ENCODE results near the gene DET1. TPM values are rescaled to one million over a fixed set of nuclear protein-coding genes. Genes with fewer than 3 reads are reported as not detected.
"Not testable (repeated sequence)": the region's sequence is repeated elsewhere in the genome, so short reads cannot be mapped to it uniquely, and the experiment has no call there.

Gene DET1
- total RNA-seq, 1 experiment from 2014 or later = 7.7 TPM

DNA sequence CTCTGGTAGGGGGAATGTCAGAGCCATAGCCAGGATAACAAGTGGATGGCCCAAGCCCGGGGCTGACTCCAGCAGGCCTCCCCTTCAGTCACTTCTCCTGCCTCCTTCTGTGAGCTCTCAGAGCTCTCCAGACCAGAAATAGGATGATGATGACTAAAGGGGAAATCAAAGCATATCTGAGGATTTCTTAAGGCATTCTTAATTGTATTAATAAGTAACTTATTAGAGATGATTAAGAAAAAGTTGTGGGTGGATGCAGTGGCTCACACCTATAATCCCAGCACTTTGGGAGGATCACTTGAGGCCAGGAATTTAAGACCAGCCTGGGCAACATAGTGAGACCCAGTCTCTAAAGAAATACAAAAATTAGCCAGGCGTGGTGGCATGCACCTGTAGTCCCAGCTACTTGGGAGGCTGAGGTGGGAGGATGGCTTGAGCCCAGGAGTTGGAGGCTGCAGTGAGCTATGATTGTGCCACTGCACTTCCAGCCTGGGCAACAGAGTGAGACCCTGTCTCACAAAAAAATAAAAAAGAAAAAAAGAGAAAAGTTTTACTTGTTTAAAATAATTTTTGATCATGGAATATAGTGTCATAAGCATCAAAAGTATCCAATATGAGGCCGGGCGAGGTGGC, 72.7 kb downstream of the DET1 start:
- DNase-seq; H3K4me3 ChIP-seq (ENCODE audit: insufficient read depth, low read depth, low read length); H3K36me3 ChIP-seq (replicated peaks; ENCODE audit: control insufficient read depth, insufficient read depth, low read length); H3K27me3 ChIP-seq (ENCODE audit: control insufficient read depth, insufficient read depth, low read length): not testable (repeated sequence)

DNA sequence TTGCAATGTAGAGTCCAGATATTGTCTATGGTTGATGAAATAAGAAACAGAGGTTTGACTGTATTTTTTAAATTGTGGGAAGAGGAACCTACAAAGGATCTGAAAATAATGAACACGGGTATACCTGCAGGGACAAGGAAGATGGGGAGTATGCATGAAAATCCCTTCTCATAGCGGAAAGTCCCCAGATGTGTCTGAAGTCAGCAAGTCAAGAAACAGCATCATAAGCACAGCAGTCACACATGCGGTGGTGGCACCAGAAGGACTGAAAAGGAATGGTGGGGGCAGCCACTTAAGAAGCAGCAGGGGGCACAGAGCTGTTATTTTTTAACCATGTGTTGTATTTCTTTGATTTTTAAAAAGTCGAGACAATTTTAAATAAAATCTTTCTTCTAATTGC, 74.3 kb downstream of the DET1 start:
- no peak for DNase-seq
- H3K27me3 ChIP-seq (ENCODE audit: control insufficient read depth, insufficient read depth, low read length) = no peaks in the 10 kb centered on the region

DNA sequence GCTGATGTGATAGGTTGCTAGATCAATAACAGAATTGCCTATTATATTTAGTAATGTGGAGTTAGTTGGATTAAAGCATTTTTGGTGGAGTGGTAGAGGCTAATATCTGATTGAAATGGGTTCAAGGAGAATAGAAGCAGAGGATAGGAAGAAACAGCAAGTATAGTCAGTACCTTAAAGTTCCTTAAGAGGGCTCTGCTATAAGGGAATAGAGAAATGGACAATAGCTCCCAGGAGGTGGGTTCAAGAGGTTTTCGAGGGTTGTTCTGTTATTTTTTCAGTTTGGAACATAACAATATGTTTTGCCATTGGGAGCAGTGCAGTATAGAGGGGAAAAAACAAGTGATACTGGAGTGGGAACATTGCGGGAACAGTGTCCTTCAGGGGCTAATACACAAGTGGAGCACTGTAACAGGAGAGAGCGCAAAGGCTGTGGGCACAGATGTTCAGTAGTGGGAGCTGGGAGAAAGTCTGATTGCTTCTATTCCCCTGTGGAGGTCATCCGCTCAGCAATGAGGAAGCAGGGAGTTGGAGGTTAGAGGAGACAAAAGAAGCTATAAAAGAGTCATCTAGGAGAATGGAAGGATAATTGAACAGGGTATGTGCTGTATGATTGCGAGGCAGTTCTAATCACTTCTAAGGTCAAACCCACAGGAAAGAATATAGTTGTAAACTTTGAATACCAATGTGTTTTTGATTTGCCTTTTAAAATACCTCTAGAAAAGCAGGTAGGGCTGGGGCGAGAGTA, 75.7 kb downstream of the DET1 start:
- DNase-seq = no peak
- Histone ChIP-seq H3K4me3 (ENCODE audit: insufficient read depth, low read depth, low read length) (no peak overlapping the region), H3K27me3 (ENCODE audit: control insufficient read depth, insufficient read depth, low read length) (no peaks in the 10 kb centered on the region), H3K36me3 (replicated peaks; ENCODE audit: control insufficient read depth, insufficient read depth, low read length) (peaks cover 5% of the 10 kb centered on the region)

More for the DNA sequence above, 74.3 kb downstream of the DET1 start:
- H3K4me3 ChIP-seq (ENCODE audit: insufficient read depth, low read depth, low read length) = no peak overlapping the region
- H3K36me3 ChIP-seq (replicated peaks; ENCODE audit: control insufficient read depth, insufficient read depth, low read length) = peaks cover 5% of the 10 kb centered on the region

DNA sequence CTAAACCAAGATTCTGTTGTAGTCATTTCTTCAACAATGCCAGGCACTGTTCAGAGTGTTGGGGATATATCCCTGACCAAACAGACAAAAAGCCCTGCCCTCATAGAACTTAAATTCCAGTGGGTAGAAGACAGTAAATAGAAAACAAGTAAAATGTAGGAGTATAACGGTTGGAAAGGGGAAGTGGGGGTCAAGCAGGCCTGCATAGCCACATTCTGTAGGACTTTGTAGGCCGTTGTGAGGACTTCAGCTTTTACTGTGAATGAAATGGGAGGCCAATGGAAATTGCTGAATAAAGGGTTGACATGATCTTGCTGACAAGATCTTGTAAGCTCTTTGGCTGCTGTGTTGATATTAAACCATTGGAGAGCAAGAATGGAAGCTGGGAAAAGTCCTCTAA, 77.2 kb downstream of the DET1 start:
- no peak overlapping the region for H3K4me3 ChIP-seq (ENCODE audit: insufficient read depth, low read depth, low read length)
- peaks cover 3% of the 10 kb centered on the region; the same call in 1 of the 2 replicates for H3K36me3 ChIP-seq (replicated peaks; ENCODE audit: control insufficient read depth, insufficient read depth, low read length)
- H3K27me3 ChIP-seq (ENCODE audit: control insufficient read depth, insufficient read depth, low read length) = no peaks in the 10 kb centered on the region
- DNase-seq = no peak

DNA sequence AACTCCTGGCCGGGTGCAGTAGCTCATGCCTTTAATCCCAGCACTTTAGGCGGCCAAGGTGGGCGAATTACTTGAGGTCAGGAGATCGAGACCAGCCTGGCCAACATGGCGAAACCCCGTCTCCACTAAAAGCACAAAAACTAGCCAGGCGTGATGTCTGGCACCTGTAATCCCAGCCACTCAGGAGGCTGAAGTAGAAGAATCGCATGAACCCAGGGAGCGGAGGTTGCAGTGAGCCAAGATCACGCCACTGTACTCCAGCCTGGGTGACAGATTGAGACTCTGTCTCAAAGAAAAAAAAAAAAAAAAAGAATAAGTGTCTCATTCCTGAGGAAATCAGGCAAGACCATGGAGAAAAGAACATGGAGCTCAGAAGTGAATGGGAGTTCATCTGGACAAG, 77.8 kb downstream of the DET1 start:
- H3K4me3 ChIP-seq (ENCODE audit: insufficient read depth, low read depth, low read length); DNase-seq; H3K27me3 ChIP-seq (ENCODE audit: control insufficient read depth, insufficient read depth, low read length): not testable (repeated sequence)

DNA sequence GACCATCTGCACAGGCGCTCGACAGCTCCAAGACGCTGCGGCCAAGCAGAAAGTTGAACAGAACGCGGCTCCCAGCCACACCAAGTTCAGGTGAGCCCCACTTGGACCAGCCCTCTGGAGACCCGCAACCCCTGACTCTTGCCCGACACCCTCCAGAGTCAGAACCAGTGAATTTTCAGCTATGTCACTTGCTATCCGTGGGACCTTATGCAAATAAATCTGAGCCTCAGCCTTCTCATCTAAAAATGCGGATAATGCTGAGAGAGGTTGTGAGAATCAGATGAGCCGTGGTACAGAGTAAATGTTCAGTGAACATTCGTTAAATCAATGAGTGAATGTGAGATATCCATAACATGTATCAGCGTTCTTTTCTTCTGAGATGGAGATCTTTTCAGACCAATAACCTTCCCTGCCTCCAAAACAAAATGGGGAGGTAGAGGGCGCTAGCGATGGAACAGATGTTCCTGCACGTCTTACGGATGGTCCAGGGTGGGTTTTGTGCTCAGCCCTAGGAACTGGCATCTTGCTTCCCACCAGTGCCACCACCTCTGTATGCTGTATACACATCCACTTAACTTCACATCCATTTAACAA, 78.4 kb downstream of the DET1 start:
- Histone ChIP-seq H3K27me3 (ENCODE audit: control insufficient read depth, insufficient read depth, low read length) (no peaks in the 10 kb centered on the region), H3K4me3 (ENCODE audit: insufficient read depth, low read depth, low read length) (peak overlapping the region; percentile 87), H3K36me3 (replicated peaks; ENCODE audit: control insufficient read depth, insufficient read depth, low read length) (peaks cover 8% of the 10 kb centered on the region)
- peak; percentile 54 for DNase-seq

More for the DNA sequence above, 77.8 kb downstream of the DET1 start:
- not testable (repeated sequence) for H3K36me3 ChIP-seq (replicated peaks; ENCODE audit: control insufficient read depth, insufficient read depth, low read length)

DNA sequence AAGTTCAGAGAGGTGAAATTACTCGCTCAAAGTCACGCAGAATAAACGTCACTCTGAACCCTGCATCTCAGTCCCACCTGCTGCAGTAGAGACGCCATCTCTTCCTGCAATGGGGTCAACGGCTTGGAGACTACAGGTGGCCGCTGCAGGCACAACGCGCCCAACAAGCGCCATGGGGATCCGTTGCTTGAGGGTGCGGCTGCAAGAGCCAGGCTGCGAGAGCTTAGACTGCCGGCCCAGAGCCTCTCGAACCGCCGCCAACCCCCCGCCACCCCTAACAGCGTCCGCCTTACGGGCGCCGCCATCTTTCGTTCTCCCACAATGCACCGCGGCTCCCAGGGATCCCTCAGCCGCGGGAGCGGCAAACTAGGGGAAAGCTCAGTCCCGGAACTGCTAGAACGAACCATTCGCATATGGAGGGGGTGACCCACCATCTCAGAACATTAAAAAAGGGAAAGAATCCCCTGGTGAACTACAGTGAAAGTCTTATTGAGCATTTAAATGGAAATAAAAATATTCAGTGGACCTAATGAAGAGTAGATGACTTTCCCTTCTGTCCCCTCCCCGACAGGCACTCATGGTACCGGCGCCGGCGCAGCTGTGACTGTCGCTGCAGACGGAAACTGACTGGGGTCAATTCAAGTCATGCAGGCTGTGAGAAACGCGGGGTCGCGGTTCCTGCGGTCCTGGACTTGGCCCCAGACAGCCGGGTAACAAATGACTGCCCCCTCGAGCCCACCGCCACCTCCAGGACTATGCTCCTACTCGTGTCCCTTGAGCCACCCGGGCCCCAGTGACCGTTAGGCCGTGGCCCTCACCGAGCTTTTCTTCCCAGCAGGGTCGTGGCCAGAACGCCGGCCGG, 79.2 kb downstream of the DET1 start, which contains the start of the genes MRPL46 and MRPS11:
MRPL46 (minus strand) TSS at position 316 of the 862 bp plus-strand sequence; CDS start at position 305, 11 bp downstream.
MRPS11 (plus strand) TSS at position 636 of the 862 bp plus-strand sequence; CDS start at position 646, 10 bp downstream.
- peak; percentile 92 for DNase-seq
- Histone ChIP-seq H3K4me3 (ENCODE audit: insufficient read depth, low read depth, low read length) (peak within 1 kb of the TSS; percentile 87), H3K36me3 (replicated peaks; ENCODE audit: control insufficient read depth, insufficient read depth, low read length) (peaks cover 10% of the 10 kb centered on the region), H3K27me3 (ENCODE audit: control insufficient read depth, insufficient read depth, low read length) (no peaks in the 10 kb centered on the region)

DNA sequence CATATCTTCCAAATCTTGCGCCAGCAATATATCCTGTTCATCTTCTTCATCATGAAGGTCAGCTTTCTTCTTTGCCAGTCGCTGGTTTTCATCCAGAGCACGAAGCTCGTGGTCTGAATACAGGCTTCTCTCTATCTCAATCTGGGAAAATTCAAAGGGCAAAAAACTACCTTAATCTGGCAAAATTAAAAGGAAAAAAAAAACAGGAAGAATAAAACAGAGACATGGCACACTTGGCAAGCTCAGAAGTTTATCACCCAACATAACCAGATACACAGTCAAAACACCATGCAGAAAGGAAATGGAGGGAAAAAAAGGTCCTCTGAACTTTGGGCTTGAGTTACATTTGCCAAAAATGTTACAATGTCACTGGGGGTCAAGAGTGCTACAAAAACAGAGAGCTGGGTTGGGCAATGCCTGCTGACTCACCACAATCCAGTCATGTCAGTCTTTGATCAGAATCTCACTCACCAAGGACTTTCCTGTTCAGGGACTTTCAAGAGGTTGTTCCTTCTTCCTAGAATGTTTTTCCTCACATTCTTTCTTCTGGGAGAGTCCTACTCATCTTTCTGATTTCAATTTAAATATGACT, 80.8 kb downstream of the DET1 start:
- no peak for DNase-seq
- Histone ChIP-seq H3K36me3 (replicated peaks; ENCODE audit: control insufficient read depth, insufficient read depth, low read length) (peaks cover 10% of the 10 kb centered on the region), H3K27me3 (ENCODE audit: control insufficient read depth, insufficient read depth, low read length) (no peaks in the 10 kb centered on the region), H3K4me3 (ENCODE audit: insufficient read depth, low read depth, low read length) (no peak overlapping the region)

DNA sequence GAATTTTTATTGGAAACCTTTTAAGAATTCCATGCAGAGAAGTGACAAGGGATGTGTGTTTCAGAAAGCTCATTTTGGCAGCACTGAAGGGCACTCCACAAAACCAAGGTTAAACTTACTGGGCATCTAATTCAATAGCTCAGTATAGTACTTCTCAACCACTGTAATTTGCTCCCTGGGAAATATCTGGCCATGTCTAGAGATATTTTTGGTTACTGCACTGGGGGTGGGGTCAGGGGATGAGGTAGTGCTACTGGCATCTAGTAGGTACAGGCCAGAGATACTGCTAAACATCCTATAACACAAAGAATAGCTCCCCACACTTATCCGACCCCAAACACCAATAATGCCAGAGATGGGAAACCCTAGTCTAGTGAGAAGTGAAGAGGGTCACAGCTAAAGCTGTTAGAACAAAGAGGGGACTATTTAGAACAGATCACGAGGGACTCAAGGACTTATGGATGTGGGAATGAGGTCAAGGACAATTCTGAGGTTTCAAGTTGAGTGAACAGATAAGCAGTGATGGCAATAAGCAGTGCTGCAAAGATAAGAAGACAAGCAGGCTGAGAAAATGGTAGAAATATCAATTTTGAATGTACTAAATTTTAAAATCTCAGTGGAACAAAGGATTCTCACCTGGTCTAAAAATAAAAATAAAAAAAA, 82.5 kb downstream of the DET1 start:
- H3K27me3 ChIP-seq (ENCODE audit: control insufficient read depth, insufficient read depth, low read length) = no peaks in the 10 kb centered on the region
- H3K4me3 ChIP-seq (ENCODE audit: insufficient read depth, low read depth, low read length) = no peak overlapping the region
- no peak for DNase-seq
- H3K36me3 ChIP-seq (replicated peaks; ENCODE audit: control insufficient read depth, insufficient read depth, low read length) = peaks cover 15% of the 10 kb centered on the region

Other genes with a start within 250 kb of the DET1 start
- gene MRPL46, start 79.3 kb downstream of the DET1 start, total RNA-seq (2014; rRNA removed; shearing (Covaris generic)) = 29.7 and 31.9 TPM in 2 replicates
- gene MRPS11, start 79.0 kb downstream of the DET1 start, total RNA-seq (2014; rRNA removed; shearing (Covaris generic)) = 41.1 and 58.9 TPM in 2 replicates
- gene AEN, start 74.7 kb upstream of the DET1 start, total RNA-seq (2014; rRNA removed; shearing (Covaris generic)) = 60.7 and 64.8 TPM in 2 replicates
- gene ISG20, start 92.3 kb upstream of the DET1 start, total RNA-seq (2014; rRNA removed; shearing (Covaris generic)) = 0.14 and 3.4 TPM in 2 replicates